Measurements from ENCODE around the gene CYSTM1. TPM values are rescaled to one million over a fixed set of nuclear protein-coding genes. Genes with fewer than 3 reads are reported as not detected.

CYSTM1 gene
- total RNA-seq, 2 experiments from 2014 or later, result 10.5 to 12.2 TPM

- Mint-ChIP-seq H3K36me3 (ENCODE audit: low read depth) (peaks cover 26% of the 10 kb centered on the region), H3K9me3 (ENCODE audit: insufficient read depth) (no peaks in the 10 kb centered on the region), H3K4me1 (ENCODE audit: low read depth) (peaks cover 54% of the 10 kb centered on the region), H3K27ac (peak overlapping the region; percentile 63), H3K27me3 (ENCODE audit: low read depth) (no peaks in the 10 kb centered on the region), H3K4me3 (no peak overlapping the region)
- CTCF ChIA-PET, result interaction anchor here (1.9 to 28.9 kb wide), 3 partner anchors 8 to 97 kb away, joined by 10 to 796 read pairs (median 15); partner anchors contain the start of gene HBEGF
- ATAC-seq, result no peak
- POLR2A ChIA-PET, result interaction anchor here (1.1 kb wide), 1 partner anchor 93 kb away, joined by 3 read pairs; the partner anchor contains the start of gene HBEGF
- no peak for DNase-seq
These were observed 77.6 kb downstream of the CYSTM1 start for GRCh38 chr5:140252470-140253126.

GRCh38 chr5:140253985-140254384 lies 79.0 kb downstream of the CYSTM1 start:
- ChIA-PET POLR2A (no interaction called here), CTCF (interaction anchor here (1.9 to 28.9 kb wide), 2 partner anchors 9 to 95 kb away, joined by 10 to 796 read pairs; partner anchors contain the start of gene HBEGF)
- Mint-ChIP-seq H3K27ac (no peak overlapping the region), H3K36me3 (ENCODE audit: low read depth) (peaks cover 37% of the 10 kb centered on the region), H3K4me3 (no peak overlapping the region), H3K27me3 (ENCODE audit: low read depth) (no peaks in the 10 kb centered on the region), H3K4me1 (ENCODE audit: low read depth) (peaks cover 60% of the 10 kb centered on the region), H3K9me3 (ENCODE audit: insufficient read depth) (no peaks in the 10 kb centered on the region)
- ATAC-seq (no peak), DNase-seq (no peak)

DNA sequence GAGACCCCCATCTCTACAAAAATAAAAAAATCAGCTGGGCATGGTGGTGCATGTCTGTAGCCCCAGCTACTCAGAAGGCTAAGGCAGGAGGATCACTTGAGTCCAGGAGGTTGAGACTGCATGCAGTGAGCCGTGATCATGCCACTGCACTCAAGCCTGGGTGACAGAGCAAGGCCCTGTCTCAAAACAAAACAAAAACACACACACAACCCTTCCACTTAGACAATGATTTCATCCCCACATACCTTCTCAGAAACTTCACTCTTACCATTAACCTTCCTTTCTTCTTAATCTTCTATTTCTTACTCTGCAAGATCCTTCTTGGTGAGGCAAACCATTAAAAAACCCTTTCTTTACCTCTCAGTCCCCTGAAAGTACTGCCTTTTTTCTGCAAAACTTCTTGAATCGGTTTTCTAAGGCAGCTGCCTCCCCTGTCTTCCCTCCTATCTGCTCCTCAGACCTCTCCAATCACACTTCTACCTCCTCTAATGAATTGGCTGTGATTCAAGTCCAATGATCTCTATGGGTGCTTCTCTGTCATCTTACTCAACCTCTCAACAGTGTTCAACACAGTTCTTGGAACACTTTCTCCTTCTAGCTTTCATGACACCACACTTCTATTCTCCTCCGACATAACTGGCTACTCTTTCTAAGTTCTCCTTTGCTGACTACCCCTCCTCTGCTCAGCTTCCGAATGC lies 80.6 kb downstream of the CYSTM1 start:
- ATAC-seq, result no peak
- no peak for DNase-seq
- Mint-ChIP-seq H3K27me3 (ENCODE audit: low read depth) (no peaks in the 10 kb centered on the region), H3K9me3 (ENCODE audit: insufficient read depth) (no peaks in the 10 kb centered on the region), H3K4me3 (no peak overlapping the region), H3K27ac (no peak overlapping the region), H3K36me3 (ENCODE audit: low read depth) (peaks cover 38% of the 10 kb centered on the region), H3K4me1 (ENCODE audit: low read depth) (peaks cover 58% of the 10 kb centered on the region)
- ChIA-PET CTCF (interaction anchor here (1.4 to 28.9 kb wide), 3 partner anchors 11 to 108 kb away, joined by 4 to 796 read pairs (median 11); partner anchors contain the start of gene HBEGF), POLR2A (interaction anchor here (0.7 kb wide), 1 partner anchor 25 kb away, joined by 3 read pairs; no protein-coding TSS in a partner anchor)

DNA sequence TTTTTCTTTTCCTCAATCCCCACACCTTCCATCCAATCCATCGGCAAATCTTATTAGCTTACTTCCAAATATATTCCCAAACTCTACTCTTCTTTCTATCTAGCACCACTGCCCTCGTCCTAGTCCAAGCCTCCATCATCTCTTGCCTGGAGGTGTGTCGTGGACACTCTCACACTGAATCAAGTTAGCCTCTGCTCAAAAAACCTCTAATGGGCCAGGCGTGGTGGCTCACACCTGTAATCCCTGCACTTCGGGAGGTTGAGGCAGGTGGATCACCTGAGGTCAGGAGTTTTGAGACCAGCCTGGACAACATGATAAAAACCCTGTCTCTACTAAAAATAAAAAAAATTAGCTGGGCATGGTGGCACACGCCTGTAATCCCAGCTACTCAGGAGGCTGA lies 81.7 kb downstream of the CYSTM1 start:
- no peak for ATAC-seq
- no peak overlapping the region for H3K27ac Mint-ChIP-seq
- H3K36me3 Mint-ChIP-seq (ENCODE audit: low read depth), result peaks cover 35% of the 10 kb centered on the region
- DNase-seq, result no peak
- no peaks in the 10 kb centered on the region for H3K27me3 Mint-ChIP-seq (ENCODE audit: low read depth)
- H3K9me3 Mint-ChIP-seq (ENCODE audit: insufficient read depth), result no peaks in the 10 kb centered on the region
- ChIA-PET CTCF (interaction anchor here (0.7 to 28.9 kb wide), 5 partner anchors 11 to 107 kb away, joined by 3 to 796 read pairs (median 4); partner anchors contain the start of gene HBEGF), POLR2A (interaction anchor here (0.7 kb wide), 1 partner anchor 445 kb away, joined by 3 read pairs; no protein-coding TSS in a partner anchor)
- H3K4me1 Mint-ChIP-seq (ENCODE audit: low read depth), result peaks cover 54% of the 10 kb centered on the region
- no peak overlapping the region for H3K4me3 Mint-ChIP-seq

- Mint-ChIP-seq H3K27ac (peak overlapping the region; percentile 44), H3K27me3 (ENCODE audit: low read depth) (no peaks in the 10 kb centered on the region), H3K4me1 (ENCODE audit: low read depth) (peaks cover 49% of the 10 kb centered on the region), H3K36me3 (ENCODE audit: low read depth) (peaks cover 34% of the 10 kb centered on the region), H3K9me3 (ENCODE audit: insufficient read depth) (no peaks in the 10 kb centered on the region), H3K4me3 (no peak overlapping the region)
- no peak for DNase-seq
- ATAC-seq, result no peak
- POLR2A ChIA-PET, result interaction anchor here (1.3 kb wide), 1 partner anchor 84 kb away, joined by 3 read pairs; no protein-coding TSS in a partner anchor
- CTCF ChIA-PET, result interaction anchor here (0.7 to 28.9 kb wide), 3 partner anchors 18 to 105 kb away, joined by 3 to 796 read pairs (median 3); partner anchors contain the start of gene HBEGF
These were observed 83.0 kb downstream of the CYSTM1 start for GRCh38 chr5:140258016-140258415.

DNA sequence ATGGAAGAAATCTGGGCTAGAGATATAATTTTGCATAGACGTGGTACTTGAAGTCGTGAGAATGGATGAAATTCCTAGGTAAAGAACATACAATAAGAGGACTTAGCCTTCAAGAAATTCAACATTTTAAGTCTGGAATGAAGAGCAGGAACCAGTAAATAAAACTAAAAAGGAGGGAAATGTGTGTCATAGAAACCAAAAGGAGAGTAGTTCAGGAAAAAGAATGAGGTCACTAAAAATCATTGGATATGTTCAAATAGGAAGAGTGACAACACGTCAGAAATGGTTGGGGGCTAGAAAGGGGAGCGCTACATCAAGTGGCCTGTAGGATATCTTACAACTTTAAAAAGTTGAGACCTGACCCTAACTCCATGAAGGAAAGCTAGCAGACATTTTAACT lies 83.9 kb downstream of the CYSTM1 start:
- H3K27ac Mint-ChIP-seq, result peak overlapping the region; percentile 34
- peaks cover 43% of the 10 kb centered on the region for H3K4me1 Mint-ChIP-seq (ENCODE audit: low read depth)
- ATAC-seq (no peak), DNase-seq (no peak)
- ChIA-PET CTCF (interaction anchor here (28.9 kb wide), 1 partner anchor 90 kb away, joined by 796 read pairs; the partner anchor contains the start of gene HBEGF), POLR2A (interaction anchor here (1.3 kb wide), 1 partner anchor 83 kb away, joined by 3 read pairs; no protein-coding TSS in a partner anchor)
- H3K36me3 Mint-ChIP-seq (ENCODE audit: low read depth), result peaks cover 37% of the 10 kb centered on the region
- no peaks in the 10 kb centered on the region for H3K9me3 Mint-ChIP-seq (ENCODE audit: insufficient read depth)
- no peaks in the 10 kb centered on the region for H3K27me3 Mint-ChIP-seq (ENCODE audit: low read depth)
- H3K4me3 Mint-ChIP-seq, result no peak overlapping the region

- peak overlapping the region; percentile 34 for H3K27ac Mint-ChIP-seq
- ChIA-PET CTCF (interaction anchor here (0.6 to 28.9 kb wide), 4 partner anchors 15 to 114 kb away, joined by 3 to 796 read pairs (median 12); partner anchors contain the start of gene HBEGF), POLR2A (interaction anchor here (1.3 kb wide), 1 partner anchor 82 kb away, joined by 3 read pairs; no protein-coding TSS in a partner anchor)
- H3K4me3 Mint-ChIP-seq, result peak overlapping the region; percentile 1
- ATAC-seq, result peak; percentile 71
- peaks cover 41% of the 10 kb centered on the region for H3K36me3 Mint-ChIP-seq (ENCODE audit: low read depth)
- no peaks in the 10 kb centered on the region for H3K9me3 Mint-ChIP-seq (ENCODE audit: insufficient read depth)
- no peak for DNase-seq
- H3K27me3 Mint-ChIP-seq (ENCODE audit: low read depth), result no peaks in the 10 kb centered on the region
- peaks cover 43% of the 10 kb centered on the region for H3K4me1 Mint-ChIP-seq (ENCODE audit: low read depth)
These were observed 84.5 kb downstream of the CYSTM1 start for GRCh38 chr5:140259500-140259899.

DNA sequence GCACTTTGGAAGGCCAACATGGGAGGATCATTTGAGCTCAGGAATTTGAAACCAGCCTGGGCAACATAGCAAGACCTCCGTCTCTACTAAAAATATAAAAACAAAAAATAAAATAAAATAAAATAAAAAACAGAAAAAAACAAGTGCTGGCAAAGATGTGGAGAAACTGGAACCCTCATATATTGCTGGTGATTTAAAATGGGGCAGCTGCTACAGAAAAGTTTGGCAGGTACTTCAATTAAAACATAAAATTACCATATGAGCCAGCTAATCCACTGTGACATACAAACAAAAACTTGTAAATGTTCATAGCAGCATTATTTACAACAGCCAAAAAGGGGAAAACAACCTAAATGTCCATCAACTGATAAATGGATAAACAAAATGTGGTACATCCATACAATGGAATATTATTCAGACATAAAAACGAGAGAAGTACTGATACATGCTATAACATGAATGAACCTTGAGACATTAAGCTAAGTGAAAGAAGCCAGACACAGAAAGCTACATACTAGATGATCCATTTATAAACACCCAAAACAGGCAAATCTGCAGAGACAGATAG lies 85.2 kb downstream of the CYSTM1 start:
- ATAC-seq, result no peak
- DNase-seq, result no peak
- no peak overlapping the region for H3K4me3 Mint-ChIP-seq
- no peak overlapping the region for H3K27ac Mint-ChIP-seq
- no peaks in the 10 kb centered on the region for H3K9me3 Mint-ChIP-seq (ENCODE audit: insufficient read depth)
- peaks cover 41% of the 10 kb centered on the region for H3K36me3 Mint-ChIP-seq (ENCODE audit: low read depth)
- H3K4me1 Mint-ChIP-seq (ENCODE audit: low read depth), result peaks cover 47% of the 10 kb centered on the region
- H3K27me3 Mint-ChIP-seq (ENCODE audit: low read depth), result no peaks in the 10 kb centered on the region
- ChIA-PET POLR2A (no interaction called here), CTCF (interaction anchor here (0.6 to 28.9 kb wide), 5 partner anchors 16 to 113 kb away, joined by 3 to 796 read pairs (median 11); partner anchors contain the start of gene HBEGF)

- Mint-ChIP-seq H3K27me3 (ENCODE audit: low read depth) (no peaks in the 10 kb centered on the region), H3K4me3 (no peak overlapping the region), H3K9me3 (ENCODE audit: insufficient read depth) (no peaks in the 10 kb centered on the region), H3K36me3 (ENCODE audit: low read depth) (peaks cover 42% of the 10 kb centered on the region), H3K4me1 (ENCODE audit: low read depth) (peaks cover 61% of the 10 kb centered on the region), H3K27ac (no peak overlapping the region)
- ATAC-seq (peak; percentile 60), DNase-seq (no peak)
- POLR2A ChIA-PET, result interaction anchor here (1.6 kb wide), 1 partner anchor 41 kb away, joined by 3 read pairs; the partner anchor contains the start of gene PFDN1
- CTCF ChIA-PET, result interaction anchor here (0.6 to 28.9 kb wide), 9 partner anchors 10 to 188 kb away, joined by 3 to 796 read pairs (median 3); partner anchors contain the start of gene HBEGF
These were observed 86.6 kb downstream of the CYSTM1 start for GRCh38 chr5:140261403-140262171.

- ChIA-PET POLR2A (interaction anchor here (0.8 to 1.6 kb wide), 2 partner anchors 41 to 138 kb away, joined by 3 read pairs; partner anchors contain the start of gene PFDN1), CTCF (interaction anchor here (1.1 to 28.9 kb wide), 5 partner anchors 11 to 101 kb away, joined by 3 to 796 read pairs (median 6); partner anchors contain the start of gene HBEGF)
- Mint-ChIP-seq H3K4me3 (no peak overlapping the region), H3K4me1 (ENCODE audit: low read depth) (peaks cover 66% of the 10 kb centered on the region), H3K36me3 (ENCODE audit: low read depth) (peaks cover 42% of the 10 kb centered on the region), H3K27me3 (ENCODE audit: low read depth) (no peaks in the 10 kb centered on the region), H3K9me3 (ENCODE audit: insufficient read depth) (no peaks in the 10 kb centered on the region), H3K27ac (no peak overlapping the region)
- DNase-seq, result no peak
- no peak for ATAC-seq
These were observed 87.2 kb downstream of the CYSTM1 start for GRCh38 chr5:140262221-140262620.
